ENCODE data around the gene CADM2.

DNA sequence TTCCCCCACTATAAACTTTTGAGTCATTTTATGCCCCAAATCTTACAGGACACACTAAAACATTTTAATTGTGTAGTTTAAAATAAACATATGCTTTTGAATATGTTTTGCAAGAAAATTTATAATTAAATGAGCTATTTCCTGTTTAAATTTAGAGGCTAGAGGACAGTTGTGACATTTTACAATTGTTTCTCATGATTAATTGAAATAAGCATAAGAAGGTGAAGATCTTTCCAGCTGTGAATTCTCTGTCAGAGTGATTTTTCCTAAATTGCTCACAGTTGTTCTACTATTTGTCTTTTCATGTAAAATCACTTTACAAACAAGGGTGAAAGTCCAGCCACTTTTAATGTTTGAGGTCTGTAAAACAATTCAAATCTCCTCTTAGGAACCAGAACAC is 892.3 kb downstream of the CADM2 start:
- TF ChIP-seq EZH2 (IDR thresholded peaks at IDR 0.05; ENCODE audit: insufficient read depth, poor library complexity, severe bottlenecking) (no peak), EZH2phosphoT487 (IDR thresholded peaks at IDR 0.05; ENCODE audit: insufficient read depth, low read depth) (no peak)
